PFSK-1 (cell line): ENCODE results near the gene QRICH2.

Source experiments
- POLR2AphosphoS5 ChIP-seq: IDR thresholded peaks from 2 replicates; pipeline ENCODE4 v1.6.1; 2012; ENCODE audit warnings: low read depth, mild to moderate bottlenecking, control low read depth, low read length, moderate library complexity
- REST ChIP-seq, 2 experiments: IDR thresholded peaks; 2 replicates each; pipeline versions ENCODE4 v1.6.1 to v1.8.0; 2011 to 2012; ENCODE audit warnings: low read depth in 2 of 2, low read length in 2 of 2, control low read depth in 1 of 2, inconsistent platforms in 1 of 2, mild to moderate bottlenecking in 1 of 2, moderate library complexity in 1 of 2; ENCODE audit not compliant: insufficient read depth in 1 of 2
- SIN3A ChIP-seq: IDR thresholded peaks from 2 replicates; pipeline ENCODE4 v1.6.1; 2012; ENCODE audit warnings: mild to moderate bottlenecking, low read length, moderate library complexity, borderline replicate concordance; ENCODE audit not compliant: insufficient read depth
- TAF1 ChIP-seq: IDR thresholded peaks from 2 replicates; pipeline ENCODE4 v1.6.1; 2012; ENCODE audit warnings: low read length, control low read depth, borderline replicate concordance; ENCODE audit not compliant: insufficient read depth

DNA sequence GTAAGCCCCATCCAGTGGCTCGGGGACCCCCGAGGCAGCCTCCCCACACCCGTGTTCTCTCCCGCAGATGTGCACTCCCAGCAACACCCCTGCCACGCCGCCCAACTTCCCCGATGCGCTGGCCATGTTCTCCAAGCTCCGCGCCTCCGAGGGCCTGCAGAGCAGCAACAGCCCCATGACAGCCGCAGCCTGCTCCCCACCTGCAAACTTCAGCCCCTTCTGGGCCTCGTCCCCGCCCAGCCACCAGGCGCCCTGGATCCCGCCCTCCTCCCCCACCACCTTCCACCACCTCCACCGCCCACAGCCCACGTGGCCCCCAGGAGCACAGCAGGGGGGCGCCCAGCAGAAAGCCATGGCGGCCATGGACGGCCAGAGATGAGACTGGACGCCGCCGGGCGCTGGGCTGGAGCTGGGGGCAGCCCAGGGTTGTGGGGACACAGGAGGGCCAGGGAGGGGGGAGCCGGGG is 37.9 kb downstream of the QRICH2 start:
- TF ChIP-seq POLR2AphosphoS5 (no peak), REST (IDR thresholded peaks at IDR 0.05; ENCODE audit: insufficient read depth in 1 of 2, low read depth in 2 of 2, low read length in 2 of 2) (no peak), SIN3A (no peak), TAF1 (no peak)
